M059J (cell line): ENCODE data around the gene CCDC187. TPM values are rescaled to one million over a fixed set of nuclear protein-coding genes. Genes with fewer than 3 reads are reported as not detected.
A peak's percentile ranks its signal among the peaks of the same experiment; 100 is the strongest.

Experiments
- DNase-seq: peaks from one replicate; pipeline ENCODE4 v3.0.0-alpha.2; 2012; ENCODE audit warnings: low read depth
- total RNA-seq: library from RNA; depleted of rRNA; stranded (reverse); fragments of >200 nt; shearing (Covaris generic); gene quantifications from 2 replicates; pipeline ENCODE4 v1.2.3, GENCODE V29; 2014

The CCDC187 gene
- total RNA-seq, 1 experiment from 2014 or later: not detected

DNA sequence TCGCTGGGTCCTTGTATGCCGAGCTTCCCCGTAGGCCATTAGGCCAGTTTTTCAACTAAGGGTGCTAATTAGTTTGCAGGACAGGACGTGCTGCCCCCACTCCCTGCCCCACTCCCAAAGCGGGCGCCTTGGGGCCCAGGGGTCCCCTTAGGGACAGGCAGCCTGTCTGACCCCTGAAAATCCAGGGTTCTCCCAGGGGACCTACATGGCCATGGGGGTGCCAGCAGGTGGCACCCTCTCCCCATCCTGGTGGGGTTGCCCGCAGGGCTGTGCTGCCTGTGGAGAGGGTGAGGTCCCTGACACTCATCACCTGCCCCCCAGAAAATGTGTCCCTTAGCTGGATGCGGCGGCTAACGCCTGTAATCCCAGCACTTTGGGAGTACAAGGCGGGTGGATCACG, 8.5 kb upstream of the CCDC187 start:
- peak; percentile 44 for DNase-seq

GRCh38 chr9:136312009-136312375, 8.1 kb upstream of the CCDC187 start:
- DNase-seq: no peak

GRCh38 chr9:136311051-136312008, 7.4 kb upstream of the CCDC187 start:
- DNase-seq: peak; percentile 51

GRCh38 chr9:136310273-136311030, 6.6 kb upstream of the CCDC187 start:
- no peak for DNase-seq

DNA sequence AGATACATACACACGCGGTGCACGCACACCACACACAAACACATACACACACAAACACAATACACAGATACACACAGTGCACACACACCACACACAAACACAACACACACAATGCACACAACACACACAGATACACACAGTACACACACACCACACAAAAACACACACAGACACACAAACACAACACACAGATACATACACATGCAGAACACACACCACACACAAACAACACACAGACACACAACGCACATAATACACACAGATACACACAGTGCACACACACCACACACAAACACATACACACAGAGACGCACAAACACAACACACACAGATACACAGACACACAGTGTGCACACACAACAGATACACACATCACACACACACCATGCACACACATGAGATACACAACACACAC, 5.9 kb upstream of the CCDC187 start:
- no peak for DNase-seq

DNA sequence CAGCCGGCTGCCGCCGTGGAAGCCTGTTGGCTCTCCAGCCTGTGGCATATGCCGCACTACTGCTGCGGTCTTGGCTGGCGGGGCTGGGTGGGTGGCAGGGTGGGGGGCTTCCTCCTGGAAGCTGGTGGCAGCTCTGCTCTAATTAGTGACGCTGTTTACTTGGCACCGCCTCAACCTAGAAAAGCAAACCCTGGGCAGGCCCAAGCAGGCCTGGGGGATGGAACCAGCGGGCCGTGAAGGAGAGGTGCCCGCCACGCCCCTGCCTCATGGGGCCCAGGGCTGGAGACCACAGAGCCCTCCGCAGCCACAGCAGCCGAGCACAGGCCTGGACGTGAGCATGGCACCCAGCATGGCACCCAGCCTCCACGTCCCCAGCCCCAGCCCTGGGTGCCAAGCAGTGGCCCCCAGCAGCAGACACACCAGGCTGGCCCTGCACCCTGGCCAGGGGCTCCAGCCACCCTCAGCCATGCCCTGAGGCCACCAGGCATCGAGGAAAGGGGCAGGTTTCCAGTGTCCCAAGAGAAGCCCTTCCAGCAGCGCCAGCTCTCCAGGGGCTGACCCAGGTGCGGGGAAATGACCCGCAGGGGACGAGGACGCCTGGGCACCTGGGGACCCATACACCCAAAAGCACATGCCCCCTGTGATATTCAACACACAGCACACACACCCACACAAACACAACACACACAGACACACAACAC, 5.4 kb upstream of the CCDC187 start:
- no peak for DNase-seq

GRCh38 chr9:136308702-136309053, 4.8 kb upstream of the CCDC187 start:
- DNase-seq: no peak

- no peak for DNase-seq
These were observed 4.3 kb upstream of the CCDC187 start for GRCh38 chr9:136308006-136308701.

GRCh38 chr9:136307215-136307750, 3.4 kb upstream of the CCDC187 start:
- DNase-seq: no peak

- DNase-seq: peak; percentile 41
These were observed 2.6 kb upstream of the CCDC187 start for GRCh38 chr9:136306211-136307208.

DNA sequence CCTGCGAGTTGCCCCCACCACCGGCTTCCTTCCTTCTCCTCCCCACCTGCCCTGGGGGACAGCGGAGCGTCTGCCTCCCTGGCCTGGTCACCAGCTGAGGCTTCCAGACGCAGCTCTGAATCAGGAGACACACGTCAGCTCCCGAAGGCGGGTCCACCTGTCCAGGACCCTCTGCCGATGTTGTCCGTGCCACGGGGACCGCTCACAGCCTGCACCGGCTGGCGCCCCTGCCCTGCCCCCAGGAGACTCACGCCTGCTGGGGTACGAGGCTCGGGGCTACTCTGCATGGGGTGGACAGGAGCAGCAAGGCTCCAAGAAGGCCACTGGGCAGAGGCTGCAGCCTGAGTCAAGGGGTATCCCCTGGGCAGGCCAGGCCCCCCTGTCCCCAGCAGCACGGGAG, 1.9 kb upstream of the CCDC187 start:
- no peak for DNase-seq

DNA sequence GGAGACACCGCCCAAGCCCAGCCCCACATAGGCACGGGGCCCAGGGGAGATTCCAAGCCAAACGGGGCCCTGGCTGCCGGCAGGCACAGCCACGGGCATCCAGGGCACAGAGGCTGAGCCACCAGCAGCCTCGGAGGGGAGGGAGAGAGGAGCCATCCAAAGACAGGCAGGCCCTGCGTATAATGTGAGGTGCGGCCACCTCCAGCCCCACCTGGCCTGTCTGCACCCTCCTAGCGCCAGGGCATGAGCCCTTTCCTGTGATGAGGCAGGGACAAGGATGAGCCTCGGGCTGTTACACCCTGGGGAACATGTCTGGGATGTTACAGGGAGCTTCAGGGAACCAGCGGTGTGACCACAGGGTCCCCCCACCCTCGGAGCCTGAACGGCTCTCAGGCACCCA, 1.1 kb upstream of the CCDC187 start:
- no peak for DNase-seq

DNA sequence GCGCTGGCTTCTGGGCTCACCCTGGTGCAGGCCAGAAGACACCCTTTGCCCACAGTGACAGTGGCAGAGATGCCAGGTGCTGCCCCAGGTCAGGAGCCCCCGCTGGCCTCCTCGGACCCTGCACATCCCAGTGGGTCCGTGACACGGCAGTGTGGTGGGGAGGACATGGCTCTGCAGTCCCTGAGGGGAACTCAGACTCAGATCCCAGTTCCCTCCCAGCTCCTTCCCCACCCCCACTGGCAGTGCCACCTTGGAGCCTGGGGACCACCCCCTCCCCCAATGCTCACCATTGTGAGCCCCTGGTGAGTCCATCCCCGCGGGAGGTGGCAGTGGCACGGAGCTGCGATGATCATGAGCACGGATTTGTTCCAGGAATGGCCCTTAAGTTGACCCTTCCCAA, 562 bp upstream of the CCDC187 start:
- no peak for DNase-seq

DNA sequence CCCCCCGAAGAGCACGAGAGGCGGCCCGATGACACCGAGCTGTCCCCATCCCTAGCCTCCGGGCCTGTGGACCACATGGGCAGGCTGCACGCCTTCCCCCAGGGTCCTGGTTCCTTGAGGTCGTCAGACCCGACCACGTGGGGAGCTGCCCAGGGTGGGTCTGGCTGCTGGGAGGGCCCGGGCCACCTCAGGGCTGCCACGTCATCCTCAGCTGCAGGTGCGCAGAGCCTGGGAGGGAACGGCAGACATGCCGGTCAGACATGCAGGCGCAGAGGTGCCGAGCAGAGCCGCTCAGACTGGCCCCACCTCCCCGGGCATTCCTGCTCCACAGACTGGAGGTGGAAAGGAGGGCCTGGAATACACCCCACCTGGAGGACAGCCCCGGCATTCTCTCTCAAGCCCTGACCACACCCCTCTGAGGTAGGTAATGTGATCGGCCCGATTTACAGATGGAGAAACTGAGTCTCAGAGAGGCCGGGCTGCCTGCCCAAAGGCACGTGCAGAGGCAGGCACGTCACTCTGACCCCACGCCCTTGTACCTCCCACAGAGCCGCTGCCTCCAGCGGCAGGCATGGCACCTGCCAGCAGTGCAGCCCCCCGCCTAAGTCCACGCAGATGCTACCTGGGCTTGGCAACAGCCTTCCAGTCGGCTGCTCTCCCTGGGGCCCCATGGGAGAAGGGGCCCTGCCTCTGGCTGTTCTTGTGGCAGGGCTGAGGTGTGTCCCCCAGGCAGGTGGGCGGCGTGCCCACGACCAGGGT, 649 bp downstream of the CCDC187 start:
- DNase-seq: no peak

DNA sequence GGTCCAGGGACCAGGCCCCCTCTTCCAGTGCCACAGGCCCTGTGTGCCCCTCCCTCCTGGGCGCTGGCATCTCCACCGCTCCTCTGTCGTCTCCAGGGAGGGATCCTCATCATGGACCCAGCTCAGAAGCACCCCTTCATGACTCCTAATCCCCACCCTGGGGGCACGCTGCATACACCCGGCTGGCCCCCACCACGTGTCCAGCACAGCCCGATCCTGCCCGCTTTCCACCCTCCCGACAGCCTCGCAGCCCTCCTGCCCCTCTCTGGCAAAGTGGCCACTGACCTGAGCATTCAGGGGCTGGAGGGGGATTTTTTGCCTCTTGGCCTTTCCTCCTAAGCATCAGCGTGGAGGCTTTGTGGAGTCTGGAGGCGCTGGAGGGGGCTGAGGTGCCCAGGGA, 1.4 kb downstream of the CCDC187 start:
- DNase-seq: no peak

DNA sequence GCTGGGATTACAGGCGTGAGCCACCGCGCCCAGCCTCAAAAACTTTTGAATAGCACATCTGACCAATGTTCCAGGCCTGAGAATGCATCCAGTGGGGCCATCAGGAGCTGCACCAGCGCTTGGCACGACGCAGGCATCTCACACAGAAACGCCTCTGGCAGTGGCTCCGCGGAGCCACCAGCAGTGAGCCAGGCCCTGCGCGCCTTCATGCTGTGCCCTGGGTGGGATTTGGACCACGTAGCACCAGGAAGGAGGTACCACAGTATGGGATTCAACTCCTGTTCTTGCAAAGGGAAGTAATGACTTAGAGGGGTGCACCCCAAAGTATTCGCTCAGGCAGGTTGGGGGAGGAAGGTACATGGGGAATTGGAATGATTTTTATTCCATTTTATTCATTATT, 3.0 kb downstream of the CCDC187 start:
- no peak for DNase-seq

DNA sequence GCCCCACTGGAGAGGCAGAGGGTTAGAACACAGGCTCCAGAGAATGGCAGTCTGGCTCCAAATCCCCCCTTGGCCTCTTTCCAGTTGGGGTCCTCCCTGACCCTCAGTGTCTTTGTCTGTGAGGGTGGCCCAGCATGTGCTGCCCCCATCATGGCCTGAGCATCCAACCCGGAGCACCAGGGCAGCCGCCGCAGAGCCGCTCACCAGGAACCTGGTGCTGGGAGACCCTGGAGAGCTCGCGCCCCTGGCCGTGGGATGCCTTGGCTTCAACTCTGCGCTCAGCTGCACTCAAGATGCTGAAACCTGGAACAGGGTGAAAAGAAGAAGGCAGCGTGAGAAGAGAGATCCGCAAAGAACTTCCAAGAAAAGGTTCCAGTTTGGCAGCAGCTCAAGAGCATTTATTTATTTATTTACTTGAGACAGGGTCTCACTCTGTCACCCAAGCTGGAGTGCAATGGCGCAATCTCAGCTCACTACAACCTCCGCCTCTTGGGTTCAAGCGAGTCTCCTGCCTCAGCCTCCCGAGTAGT, 3.8 kb downstream of the CCDC187 start:
- no peak for DNase-seq

DNA sequence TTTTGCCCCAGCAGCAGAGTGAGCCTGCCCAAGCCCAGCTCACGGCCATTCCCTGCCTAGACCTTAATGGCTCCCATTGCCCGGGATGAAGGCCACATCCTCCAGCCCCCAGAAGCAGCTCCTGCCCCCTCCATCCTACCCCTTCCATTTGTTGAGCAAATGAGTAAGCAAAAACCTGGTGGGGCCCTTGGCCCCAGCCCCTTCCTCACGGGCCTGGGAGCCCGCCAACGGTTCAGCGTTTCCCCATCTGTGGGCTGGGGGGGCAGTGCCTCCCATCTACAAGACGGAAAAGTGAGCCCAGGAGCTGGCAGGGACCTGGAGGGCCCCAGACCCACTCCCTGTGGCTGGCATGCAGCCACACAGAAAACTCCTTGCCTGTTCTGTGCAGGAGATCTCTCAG, 4.4 kb downstream of the CCDC187 start:
- DNase-seq: no peak

DNA sequence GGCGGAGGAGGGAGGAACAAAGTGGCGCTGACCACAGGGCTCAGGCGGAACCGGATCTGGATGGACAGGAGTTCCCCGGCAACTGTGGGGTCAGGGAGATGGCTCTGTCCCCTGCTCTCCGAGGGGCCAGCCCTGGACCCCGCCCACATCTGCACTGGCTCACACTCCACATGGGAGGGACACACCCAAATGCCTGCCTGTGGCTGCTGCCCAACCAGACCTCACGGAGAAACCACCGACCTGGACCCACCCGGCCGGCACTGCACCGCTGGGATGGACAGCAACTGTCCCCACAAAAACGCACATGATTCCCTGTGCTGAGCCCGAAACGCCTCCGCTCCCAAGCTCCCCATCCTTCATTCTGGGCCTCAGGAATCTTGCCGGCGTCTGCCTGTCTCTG, 4.8 kb downstream of the CCDC187 start:
- no peak for DNase-seq
